C4-2B (cell line): Measurements from ENCODE around the gene PKMYT1.

Experiments used
- ZFX ChIP-seq: fragments of 450-650 bp; IDR thresholded peaks from 2 replicates; pipeline ENCODE4 v1.6.1; 2017
- TF ChIP-seq, protein P1 (sequence below): fragments of 450-650 bp; conservative IDR thresholded peaks from 2 replicates; pipeline ENCODE4 v1.5.1; 2017; ENCODE audit warnings: mild to moderate bottlenecking

DNA sequence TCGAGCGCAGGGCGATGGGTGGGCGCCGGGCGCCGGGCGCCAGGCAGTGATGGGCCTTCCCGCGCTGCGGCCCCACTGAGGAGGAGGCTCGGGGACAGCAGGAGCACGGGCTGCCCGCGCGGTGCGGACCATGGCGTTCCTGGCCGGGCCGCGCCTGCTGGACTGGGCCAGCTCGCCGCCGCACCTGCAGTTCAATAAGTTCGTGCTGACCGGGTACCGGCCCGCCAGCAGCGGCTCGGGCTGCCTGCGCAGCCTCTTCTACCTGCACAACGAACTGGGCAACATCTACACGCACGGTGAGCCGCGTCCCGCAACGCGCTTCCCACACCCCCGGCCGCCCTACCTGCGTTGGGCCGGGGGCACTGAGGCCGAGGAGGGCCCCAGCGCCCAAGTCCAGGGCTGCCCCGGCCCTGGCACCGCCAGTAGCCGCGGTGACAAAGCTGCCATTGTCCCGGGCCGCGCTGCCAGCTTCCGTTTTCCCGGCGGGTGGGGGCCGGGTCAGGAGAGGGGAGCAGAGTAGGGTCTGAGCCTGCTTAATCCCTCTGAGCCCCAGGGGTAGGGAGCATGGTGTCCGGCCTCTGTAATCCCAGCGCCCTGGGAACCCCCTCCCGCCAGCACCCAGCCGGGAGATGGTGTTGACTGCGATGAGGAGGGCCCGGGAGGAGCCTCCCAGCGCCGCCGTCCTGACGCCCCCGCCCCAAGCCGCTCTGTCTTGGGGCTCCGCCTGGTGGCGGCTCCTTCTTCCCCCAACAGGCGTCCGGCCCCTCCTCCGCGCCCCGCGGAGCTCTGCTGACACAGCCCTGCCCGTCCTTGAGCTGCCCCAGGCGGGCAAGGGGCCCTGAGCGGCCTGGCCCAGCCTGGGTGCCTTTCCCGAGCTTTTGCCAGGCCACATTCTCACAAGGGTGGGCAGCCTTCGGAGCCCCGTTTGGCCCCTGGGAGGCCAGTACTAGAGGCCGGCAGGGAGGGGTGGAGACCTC lies 10.4 kb downstream of the PKMYT1 start:
- TF ChIP-seq, protein P1, sequence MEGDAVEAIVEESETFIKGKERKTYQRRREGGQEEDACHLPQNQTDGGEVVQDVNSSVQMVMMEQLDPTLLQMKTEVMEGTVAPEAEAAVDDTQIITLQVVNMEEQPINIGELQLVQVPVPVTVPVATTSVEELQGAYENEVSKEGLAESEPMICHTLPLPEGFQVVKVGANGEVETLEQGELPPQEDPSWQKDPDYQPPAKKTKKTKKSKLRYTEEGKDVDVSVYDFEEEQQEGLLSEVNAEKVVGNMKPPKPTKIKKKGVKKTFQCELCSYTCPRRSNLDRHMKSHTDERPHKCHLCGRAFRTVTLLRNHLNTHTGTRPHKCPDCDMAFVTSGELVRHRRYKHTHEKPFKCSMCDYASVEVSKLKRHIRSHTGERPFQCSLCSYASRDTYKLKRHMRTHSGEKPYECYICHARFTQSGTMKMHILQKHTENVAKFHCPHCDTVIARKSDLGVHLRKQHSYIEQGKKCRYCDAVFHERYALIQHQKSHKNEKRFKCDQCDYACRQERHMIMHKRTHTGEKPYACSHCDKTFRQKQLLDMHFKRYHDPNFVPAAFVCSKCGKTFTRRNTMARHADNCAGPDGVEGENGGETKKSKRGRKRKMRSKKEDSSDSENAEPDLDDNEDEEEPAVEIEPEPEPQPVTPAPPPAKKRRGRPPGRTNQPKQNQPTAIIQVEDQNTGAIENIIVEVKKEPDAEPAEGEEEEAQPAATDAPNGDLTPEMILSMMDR = no peak; the same call in 1 of the 2 replicates
- peak; percentile 37; the same call in 1 of the 2 replicates for TF ChIP-seq ZFX
